ENCODE data around the gene GORASP2.
A peak's percentile ranks its signal among the peaks of the same experiment; 100 is the strongest.

The GORASP2 gene

GRCh38 chr2:170966648-170967396 is 37.8 kb downstream of the GORASP2 start:
- no peak for DNase-seq (ENCODE audit: low spot score)

- no peak for DNase-seq (ENCODE audit: low spot score)
Observed at GRCh38 chr2:170967553-170967952, 38.5 kb downstream of the GORASP2 start.

- DNase-seq (ENCODE audit: low spot score), result no peak
Observed at GRCh38 chr2:170968205-170969003, 39.4 kb downstream of the GORASP2 start.

GRCh38 chr2:170969030-170969429 is 40.0 kb downstream of the GORASP2 start:
- DNase-seq (ENCODE audit: low spot score), result no peak

GRCh38 chr2:170969872-170970496 is 40.9 kb downstream of the GORASP2 start:
- DNase-seq (ENCODE audit: low spot score), result no peak

- no peak for DNase-seq (ENCODE audit: low spot score)
Observed at GRCh38 chr2:170971071-170971470, 42.0 kb downstream of the GORASP2 start.

GRCh38 chr2:170972296-170973224 is 43.5 kb downstream of the GORASP2 start:
- DNase-seq (ENCODE audit: low spot score), result no peak

GRCh38 chr2:170973225-170973491 is 44.1 kb downstream of the GORASP2 start:
- DNase-seq (ENCODE audit: low spot score), result no peak

- peak; percentile 94 for DNase-seq (ENCODE audit: low spot score)
Observed at GRCh38 chr2:170973492-170974303, 44.6 kb downstream of the GORASP2 start.

GRCh38 chr2:170974304-170974993 is 45.4 kb downstream of the GORASP2 start:
- no peak for DNase-seq (ENCODE audit: low spot score)

- DNase-seq (ENCODE audit: low spot score), result no peak
Observed at GRCh38 chr2:170975127-170975942, 46.3 kb downstream of the GORASP2 start.

- DNase-seq (ENCODE audit: low spot score), result no peak
Observed at GRCh38 chr2:170975943-170976270, 46.9 kb downstream of the GORASP2 start.

GRCh38 chr2:170984079-170984478 is 55.0 kb downstream of the GORASP2 start:
- no peak for DNase-seq (ENCODE audit: low spot score)

GRCh38 chr2:170985407-170985806 is 56.4 kb downstream of the GORASP2 start:
- DNase-seq (ENCODE audit: low spot score), result no peak

- no peak for DNase-seq (ENCODE audit: low spot score)
Observed at GRCh38 chr2:170986566-170987258, 57.7 kb downstream of the GORASP2 start.

- no peak for DNase-seq (ENCODE audit: low spot score)
Observed at GRCh38 chr2:170991398-170992182, 62.5 kb downstream of the GORASP2 start.

- DNase-seq (ENCODE audit: low spot score), result no peak
Observed at GRCh38 chr2:170996316-170996715, 67.3 kb downstream of the GORASP2 start.

GRCh38 chr2:170997893-170998597 is 69.0 kb downstream of the GORASP2 start:
- no peak for DNase-seq (ENCODE audit: low spot score)

Data from germinal center (tissue), 1 donor.